HEK293 (cell line): ENCODE results near the gene SCGB3A1.

ENCODE experiments used
- CTCF ChIA-PET: fragments of 350-600 bp; formaldehyde crosslinking; extraction: SDS; loops from one replicate; lab custom pipeline; 2021; ENCODE audit warnings: antibody characterized with exemption; lab: Yijun Ruan, JAX
- POLR2A ChIA-PET: fragments of 300-600 bp; formaldehyde crosslinking; extraction: SDS; loops from one replicate; lab custom pipeline; 2020; ENCODE audit warnings: antibody characterized with exemption, inconsistent platforms; lab: Yijun Ruan, JAX
- H3K27ac ChIP-seq: fragments of 200-500 bp; sonication (Bioruptor generic); 2 replicates; pipeline ENCODE4 v1.5.1; 2014; ENCODE audit warnings: low read depth, low read length, control low read depth, inconsistent platforms; ENCODE audit errors: extremely low read depth
- H3K36me3 ChIP-seq, 2 experiments: fragments of 200-500 bp in 1 of 2; sonication (Bioruptor generic) in 1 of 2; 1 replicate in 1 of 2; 2 replicates in 1 of 2; pipeline ENCODE4 v1.5.1; 2014 to 2017; ENCODE audit warnings: inconsistent platforms in 2 of 2, low read length in 2 of 2; ENCODE audit not compliant: control insufficient read depth in 2 of 2, insufficient read depth in 1 of 2
- H3K4me1 ChIP-seq: fragments of 200-500 bp; sonication (Bioruptor generic); 2 replicates; pipeline ENCODE4 v1.5.1; 2014; ENCODE audit warnings: mild to moderate bottlenecking, low read length, inconsistent platforms; ENCODE audit not compliant: control insufficient read depth, insufficient read depth
- H3K4me3 ChIP-seq: 2 replicates; pipeline ENCODE4 v1.5.1; 2011; ENCODE audit warnings: low read depth, mild to moderate bottlenecking, control low read depth, low read length, moderate library complexity
- H3K9me3 ChIP-seq: fragments of 200-500 bp; sonication (Bioruptor generic); 2 replicates; pipeline ENCODE4 v1.5.1; 2014; ENCODE audit warnings: low read depth, low read length, inconsistent platforms; ENCODE audit not compliant: control insufficient read depth, insufficient read depth
- GFI1B ChIP-seq: fragments of 450-650 bp; formaldehyde crosslinking; IDR thresholded peaks from 2 replicates; pipeline ENCODE4 v1.5.1; 2016; ENCODE audit warnings: missing biosample characterization, missing genetic modification characterization
- GLIS2 ChIP-seq: fragments of 450-650 bp; formaldehyde crosslinking; IDR thresholded peaks from 2 replicates; pipeline ENCODE4 v1.5.1; 2016; ENCODE audit warnings: missing biosample characterization, missing genetic modification characterization
- KLF10 ChIP-seq: fragments of 450-650 bp; IDR thresholded peaks from 2 replicates; pipeline ENCODE4 v1.5.1; 2018; ENCODE audit warnings: missing biosample characterization, mild to moderate bottlenecking, missing genetic modification characterization
- SP2 ChIP-seq: fragments of 450-650 bp; formaldehyde crosslinking; IDR thresholded peaks from 2 replicates; pipeline ENCODE4 v1.5.1; 2016; ENCODE audit warnings: missing biosample characterization, missing genetic modification characterization
- YY2 ChIP-seq: fragments of 450-650 bp; formaldehyde crosslinking; IDR thresholded peaks from 2 replicates; pipeline ENCODE4 v1.5.1; 2016; ENCODE audit warnings: missing biosample characterization, missing genetic modification characterization
- ZNF146 ChIP-seq: fragments of 450-650 bp; formaldehyde crosslinking; IDR thresholded peaks from 2 replicates; pipeline ENCODE4 v1.5.1; 2016; ENCODE audit warnings: missing biosample characterization, missing genetic modification characterization
- ZNF16 ChIP-seq: fragments of 450-650 bp; formaldehyde crosslinking; IDR thresholded peaks from 2 replicates; pipeline ENCODE4 v1.5.1; 2016; ENCODE audit warnings: low read depth, missing biosample characterization, missing genetic modification characterization
- ZNF221 ChIP-seq: fragments of 450-650 bp; formaldehyde crosslinking; IDR thresholded peaks from 2 replicates; pipeline ENCODE4 v1.5.1; 2017; ENCODE audit warnings: missing biosample characterization, missing genetic modification characterization, borderline replicate concordance
- ZNF266 ChIP-seq: fragments of 450-650 bp; formaldehyde crosslinking; IDR thresholded peaks from 2 replicates; pipeline ENCODE4 v1.5.1; 2016; ENCODE audit warnings: missing biosample characterization, missing genetic modification characterization, low read depth
- ZNF311 ChIP-seq: fragments of 450-650 bp; formaldehyde crosslinking; IDR thresholded peaks from 2 replicates; pipeline ENCODE4 v1.5.1; 2017; ENCODE audit warnings: missing biosample characterization, missing genetic modification characterization, borderline replicate concordance
- ZNF366 ChIP-seq: fragments of 450-650 bp; formaldehyde crosslinking; conservative IDR thresholded peaks from 2 replicates; pipeline ENCODE4 v1.5.1; 2016; ENCODE audit warnings: missing biosample characterization, missing genetic modification characterization
- ZNF501 ChIP-seq: fragments of 450-650 bp; formaldehyde crosslinking; IDR thresholded peaks from 2 replicates; pipeline ENCODE4 v1.5.1; 2016; ENCODE audit warnings: missing biosample characterization, missing genetic modification characterization
- ZNF654 ChIP-seq: fragments of 450-650 bp; formaldehyde crosslinking; IDR thresholded peaks from 2 replicates; pipeline ENCODE4 v1.5.1; 2016; ENCODE audit warnings: low read depth, missing biosample characterization, missing genetic modification characterization
- ZNF664 ChIP-seq: fragments of 450-650 bp; formaldehyde crosslinking; IDR thresholded peaks from 2 replicates; pipeline ENCODE4 v1.5.1; 2016; ENCODE audit warnings: missing biosample characterization, missing genetic modification characterization
- TF ChIP-seq, protein P1 (sequence below): fragments of 450-650 bp; formaldehyde crosslinking; IDR thresholded peaks from 2 replicates; pipeline ENCODE4 v1.5.1; 2016; ENCODE audit warnings: missing biosample characterization, missing genetic modification characterization
- TF ChIP-seq, protein P2 (sequence below): fragments of 450-650 bp; formaldehyde crosslinking; IDR thresholded peaks from 2 replicates; pipeline ENCODE4 v1.5.1; 2016; ENCODE audit warnings: missing biosample characterization, missing genetic modification characterization
- TF ChIP-seq, protein P3 (sequence below): fragments of 450-650 bp; formaldehyde crosslinking; IDR thresholded peaks from 2 replicates; pipeline ENCODE4 v1.5.1; 2017; ENCODE audit warnings: missing biosample characterization, missing genetic modification characterization
- TF ChIP-seq, protein P4 (sequence below): fragments of 450-650 bp; formaldehyde crosslinking; conservative IDR thresholded peaks from 2 replicates; pipeline ENCODE4 v1.5.1; 2016; ENCODE audit warnings: low read depth, missing biosample characterization, missing genetic modification characterization
- TF ChIP-seq, protein P5 (sequence below): IDR thresholded peaks from 2 replicates; pipeline ENCODE4 v1.6.1; 2011; ENCODE audit warnings: mild to moderate bottlenecking, low read depth, low read length, borderline replicate concordance
- TF ChIP-seq, protein P6 (sequence below): fragments of 450-650 bp; formaldehyde crosslinking; IDR thresholded peaks from 2 replicates; pipeline ENCODE4 v1.5.1; 2016; ENCODE audit warnings: missing biosample characterization, missing genetic modification characterization, borderline replicate concordance

SCGB3A1 gene

DNA sequence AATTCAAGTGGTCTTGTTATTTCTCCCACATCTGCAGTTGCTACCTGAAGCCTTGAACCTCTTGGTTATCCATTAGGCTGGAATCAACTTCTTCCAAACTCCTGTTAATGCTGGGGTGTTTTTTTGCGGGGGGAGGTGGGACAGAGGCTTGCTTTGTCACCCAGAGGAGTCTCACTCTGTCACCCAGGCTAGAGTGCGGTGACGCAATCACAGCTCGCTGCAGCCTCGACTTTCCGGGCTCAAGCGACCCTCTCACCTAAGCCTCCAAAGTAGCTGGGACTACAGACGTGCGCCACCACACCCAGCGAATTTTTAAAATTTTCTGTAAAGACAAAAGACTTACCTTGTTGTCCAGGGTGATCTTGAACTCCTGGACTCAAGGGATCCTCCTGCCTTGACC lies 4.4 kb downstream of the SCGB3A1 start:
- Histone ChIP-seq H3K4me1 (no peaks in the 10 kb centered on the region), H3K9me3 (no peaks in the 10 kb centered on the region; the same call in 1 of the 2 replicates), H3K36me3 (no peaks in the 10 kb centered on the region; a peak in 1 of 3 replicates), H3K27ac (no peak overlapping the region), H3K4me3 (no peak overlapping the region)
- POLR2A ChIA-PET = no interaction called here
- CTCF ChIA-PET = no interaction called here
- TF ChIP-seq ZNF366 (tag by site-specific recombination) = no peak
- TF ChIP-seq ZNF266 (tag by site-specific recombination) = no peak
- TF ChIP-seq, protein P1, sequence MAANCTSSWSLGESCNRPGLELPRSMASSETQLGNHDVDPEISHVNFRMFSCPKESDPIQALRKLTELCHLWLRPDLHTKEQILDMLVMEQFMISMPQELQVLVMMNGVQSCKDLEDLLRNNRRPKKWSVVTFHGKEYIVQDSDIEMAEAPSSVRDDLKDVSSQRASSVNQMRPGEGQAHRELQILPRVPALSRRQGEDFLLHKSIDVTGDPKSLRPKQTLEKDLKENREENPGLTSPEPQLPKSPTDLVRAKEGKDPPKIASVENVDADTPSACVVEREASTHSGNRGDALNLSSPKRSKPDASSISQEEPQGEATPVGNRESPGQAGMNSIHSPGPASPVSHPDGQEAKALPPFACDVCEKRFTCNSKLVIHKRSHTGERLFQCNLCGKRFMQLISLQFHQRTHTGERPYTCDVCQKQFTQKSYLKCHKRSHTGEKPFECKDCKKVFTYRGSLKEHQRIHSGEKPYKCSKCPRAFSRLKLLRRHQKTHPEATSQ (tag by site-specific recombination) = no peak
- no peak for TF ChIP-seq KLF10
- TF ChIP-seq GLIS2 (tag by site-specific recombination) = no peak
- TF ChIP-seq, protein P2, sequence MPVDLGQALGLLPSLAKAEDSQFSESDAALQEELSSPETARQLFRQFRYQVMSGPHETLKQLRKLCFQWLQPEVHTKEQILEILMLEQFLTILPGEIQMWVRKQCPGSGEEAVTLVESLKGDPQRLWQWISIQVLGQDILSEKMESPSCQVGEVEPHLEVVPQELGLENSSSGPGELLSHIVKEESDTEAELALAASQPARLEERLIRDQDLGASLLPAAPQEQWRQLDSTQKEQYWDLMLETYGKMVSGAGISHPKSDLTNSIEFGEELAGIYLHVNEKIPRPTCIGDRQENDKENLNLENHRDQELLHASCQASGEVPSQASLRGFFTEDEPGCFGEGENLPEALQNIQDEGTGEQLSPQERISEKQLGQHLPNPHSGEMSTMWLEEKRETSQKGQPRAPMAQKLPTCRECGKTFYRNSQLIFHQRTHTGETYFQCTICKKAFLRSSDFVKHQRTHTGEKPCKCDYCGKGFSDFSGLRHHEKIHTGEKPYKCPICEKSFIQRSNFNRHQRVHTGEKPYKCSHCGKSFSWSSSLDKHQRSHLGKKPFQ (tag by site-specific recombination) = no peak
- TF ChIP-seq YY2 = no peak
- TF ChIP-seq GFI1B (tag by site-specific recombination) = no peak
- TF ChIP-seq ZNF221 (tag by site-specific recombination) = no peak
- TF ChIP-seq SP2 (tag by site-specific recombination) = no peak
- no peak for TF ChIP-seq ZNF501

DNA sequence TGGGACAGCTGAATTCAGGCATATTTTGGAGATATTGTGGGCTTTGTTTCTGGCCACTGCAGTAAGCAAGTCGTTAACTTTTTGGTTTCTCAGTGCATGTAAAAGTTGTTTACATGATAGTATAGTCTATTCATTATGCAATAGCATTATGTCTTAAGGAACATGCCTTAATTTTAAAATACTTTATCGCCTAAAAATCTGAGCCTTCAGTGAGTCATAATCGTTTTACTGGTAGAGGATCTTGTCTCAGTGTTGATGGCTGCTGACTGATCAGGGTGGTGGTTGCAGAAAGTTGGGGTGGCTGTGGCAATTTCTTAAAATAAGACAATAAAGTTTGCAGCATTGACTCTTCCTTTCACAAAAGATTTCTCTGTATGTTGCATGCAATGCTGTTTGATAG lies 5.1 kb downstream of the SCGB3A1 start:
- Histone ChIP-seq H3K4me1 (no peaks in the 10 kb centered on the region), H3K27ac (no peak overlapping the region), H3K9me3 (no peaks in the 10 kb centered on the region; the same call in 1 of the 2 replicates), H3K4me3 (no peak overlapping the region), H3K36me3 (no peaks in the 10 kb centered on the region; a peak in 1 of 3 replicates)
- TF ChIP-seq ZNF146 (tag by site-specific recombination) = no peak
- TF ChIP-seq ZNF16 = no peak
- TF ChIP-seq ZNF311 (tag by site-specific recombination) = no peak
- TF ChIP-seq ZNF664 (tag by site-specific recombination) = no peak
- no peak for TF ChIP-seq ZNF654
- TF ChIP-seq, protein P3, sequence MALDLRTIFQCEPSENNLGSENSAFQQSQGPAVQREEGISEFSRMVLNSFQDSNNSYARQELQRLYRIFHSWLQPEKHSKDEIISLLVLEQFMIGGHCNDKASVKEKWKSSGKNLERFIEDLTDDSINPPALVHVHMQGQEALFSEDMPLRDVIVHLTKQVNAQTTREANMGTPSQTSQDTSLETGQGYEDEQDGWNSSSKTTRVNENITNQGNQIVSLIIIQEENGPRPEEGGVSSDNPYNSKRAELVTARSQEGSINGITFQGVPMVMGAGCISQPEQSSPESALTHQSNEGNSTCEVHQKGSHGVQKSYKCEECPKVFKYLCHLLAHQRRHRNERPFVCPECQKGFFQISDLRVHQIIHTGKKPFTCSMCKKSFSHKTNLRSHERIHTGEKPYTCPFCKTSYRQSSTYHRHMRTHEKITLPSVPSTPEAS (tag by site-specific recombination) = no peak
- TF ChIP-seq, protein P4, sequence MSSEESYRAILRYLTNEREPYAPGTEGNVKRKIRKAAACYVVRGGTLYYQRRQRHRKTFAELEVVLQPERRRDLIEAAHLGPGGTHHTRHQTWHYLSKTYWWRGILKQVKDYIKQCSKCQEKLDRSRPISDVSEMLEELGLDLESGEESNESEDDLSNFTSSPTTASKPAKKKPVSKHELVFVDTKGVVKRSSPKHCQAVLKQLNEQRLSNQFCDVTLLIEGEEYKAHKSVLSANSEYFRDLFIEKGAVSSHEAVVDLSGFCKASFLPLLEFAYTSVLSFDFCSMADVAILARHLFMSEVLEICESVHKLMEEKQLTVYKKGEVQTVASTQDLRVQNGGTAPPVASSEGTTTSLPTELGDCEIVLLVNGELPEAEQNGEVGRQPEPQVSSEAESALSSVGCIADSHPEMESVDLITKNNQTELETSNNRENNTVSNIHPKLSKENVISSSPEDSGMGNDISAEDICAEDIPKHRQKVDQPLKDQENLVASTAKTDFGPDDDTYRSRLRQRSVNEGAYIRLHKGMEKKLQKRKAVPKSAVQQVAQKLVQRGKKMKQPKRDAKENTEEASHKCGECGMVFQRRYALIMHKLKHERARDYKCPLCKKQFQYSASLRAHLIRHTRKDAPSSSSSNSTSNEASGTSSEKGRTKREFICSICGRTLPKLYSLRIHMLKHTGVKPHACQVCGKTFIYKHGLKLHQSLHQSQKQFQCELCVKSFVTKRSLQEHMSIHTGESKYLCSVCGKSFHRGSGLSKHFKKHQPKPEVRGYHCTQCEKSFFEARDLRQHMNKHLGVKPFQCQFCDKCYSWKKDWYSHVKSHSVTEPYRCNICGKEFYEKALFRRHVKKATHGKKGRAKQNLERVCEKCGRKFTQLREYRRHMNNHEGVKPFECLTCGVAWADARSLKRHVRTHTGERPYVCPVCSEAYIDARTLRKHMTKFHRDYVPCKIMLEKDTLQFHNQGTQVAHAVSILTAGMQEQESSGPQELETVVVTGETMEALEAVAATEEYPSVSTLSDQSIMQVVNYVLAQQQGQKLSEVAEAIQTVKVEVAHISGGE (tag by site-specific recombination) = no peak
- TF ChIP-seq, protein P5, sequence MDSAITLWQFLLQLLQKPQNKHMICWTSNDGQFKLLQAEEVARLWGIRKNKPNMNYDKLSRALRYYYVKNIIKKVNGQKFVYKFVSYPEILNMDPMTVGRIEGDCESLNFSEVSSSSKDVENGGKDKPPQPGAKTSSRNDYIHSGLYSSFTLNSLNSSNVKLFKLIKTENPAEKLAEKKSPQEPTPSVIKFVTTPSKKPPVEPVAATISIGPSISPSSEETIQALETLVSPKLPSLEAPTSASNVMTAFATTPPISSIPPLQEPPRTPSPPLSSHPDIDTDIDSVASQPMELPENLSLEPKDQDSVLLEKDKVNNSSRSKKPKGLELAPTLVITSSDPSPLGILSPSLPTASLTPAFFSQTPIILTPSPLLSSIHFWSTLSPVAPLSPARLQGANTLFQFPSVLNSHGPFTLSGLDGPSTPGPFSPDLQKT = no peak
- TF ChIP-seq, protein P6, sequence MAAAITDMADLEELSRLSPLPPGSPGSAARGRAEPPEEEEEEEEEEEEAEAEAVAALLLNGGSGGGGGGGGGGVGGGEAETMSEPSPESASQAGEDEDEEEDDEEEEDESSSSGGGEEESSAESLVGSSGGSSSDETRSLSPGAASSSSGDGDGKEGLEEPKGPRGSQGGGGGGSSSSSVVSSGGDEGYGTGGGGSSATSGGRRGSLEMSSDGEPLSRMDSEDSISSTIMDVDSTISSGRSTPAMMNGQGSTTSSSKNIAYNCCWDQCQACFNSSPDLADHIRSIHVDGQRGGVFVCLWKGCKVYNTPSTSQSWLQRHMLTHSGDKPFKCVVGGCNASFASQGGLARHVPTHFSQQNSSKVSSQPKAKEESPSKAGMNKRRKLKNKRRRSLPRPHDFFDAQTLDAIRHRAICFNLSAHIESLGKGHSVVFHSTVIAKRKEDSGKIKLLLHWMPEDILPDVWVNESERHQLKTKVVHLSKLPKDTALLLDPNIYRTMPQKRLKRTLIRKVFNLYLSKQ (tag by site-specific recombination) = no peak
- CTCF ChIA-PET = interaction anchor here (0.6 to 2.4 kb wide), 2 partner anchors 19 to 20 kb away, joined by 3 to 5 read pairs; no protein-coding TSS in a partner anchor
- POLR2A ChIA-PET = no interaction called here
